ENCODE results near the gene PLCL1. TPM values are rescaled to one million over a fixed set of nuclear protein-coding genes. Genes with fewer than 3 reads are reported as not detected.

PLCL1 gene
- total and polyA plus RNA-seq, 7 donors: 4.3 to 25.4 (median 12.6) TPM

DNA sequence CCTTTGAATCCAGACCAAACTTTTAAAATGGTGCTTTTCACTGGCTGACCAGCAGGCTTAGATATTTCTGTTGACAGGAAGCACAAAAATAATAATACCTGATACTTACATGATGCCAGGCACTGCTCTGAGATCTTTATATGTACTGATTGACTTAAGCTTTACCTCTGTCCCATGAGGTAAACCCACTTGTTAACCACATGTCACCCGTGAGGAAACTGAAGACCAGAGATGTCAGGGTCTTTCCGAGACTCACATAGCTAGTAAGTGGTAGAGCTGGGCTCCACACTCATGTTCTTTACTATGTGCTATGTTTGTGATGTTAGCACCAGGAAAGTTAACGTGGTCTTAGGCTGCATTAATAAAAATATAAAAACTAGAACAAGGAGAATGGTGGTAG, 297.7 kb downstream of the PLCL1 start:
- H3K4me1 ChIP-seq: peaks cover 20% of the 10 kb centered on the region
- DNase-seq (no peak), ATAC-seq (no peak)
- 90 to 96% (median 93%) methylated on average over 3 of the region's 3 CpGs for WGBS, 3 donors
- no peak overlapping the region for H3K4me3 ChIP-seq
- intact Hi-C loops (cut with DNase I): no loop called here
- no peaks in the 10 kb centered on the region for H3K27me3 ChIP-seq (ENCODE audit: insufficient read depth in 3 of 3, low read length in 2 of 3)
- no peaks in the 10 kb centered on the region for H3K36me3 ChIP-seq (ENCODE audit: insufficient read depth in 1 of 2, low read depth in 1 of 2)
- no peak overlapping the region for H3K27ac ChIP-seq
- no peaks in the 10 kb centered on the region for H3K9me3 ChIP-seq
- no peak for TF ChIP-seq CTCF (IDR thresholded peaks at IDR 0.05)

DNA sequence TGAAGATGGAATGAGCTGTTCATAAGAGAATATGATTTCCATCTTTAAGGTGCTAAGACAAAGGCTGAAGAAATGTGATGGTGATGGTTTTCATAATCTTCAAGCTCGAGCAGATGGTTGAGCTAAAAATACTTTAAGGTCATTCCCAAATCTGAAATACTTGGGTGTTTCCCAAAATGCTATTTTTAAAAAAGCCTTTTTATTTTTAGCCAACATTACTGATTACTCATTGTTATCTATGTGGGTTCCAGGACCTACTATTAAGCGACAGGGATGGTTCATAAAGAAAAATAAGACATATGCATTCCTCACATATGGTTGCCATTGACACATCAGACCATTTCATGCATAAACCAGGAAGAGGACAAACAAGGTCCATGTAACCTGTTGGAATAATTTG, 298.5 kb downstream of the PLCL1 start:
- Histone ChIP-seq H3K27me3 (ENCODE audit: insufficient read depth in 3 of 3, low read length in 2 of 3) (no peaks in the 10 kb centered on the region), H3K4me1 (peaks cover 16% of the 10 kb centered on the region), H3K27ac (no peak overlapping the region), H3K9me3 (no peaks in the 10 kb centered on the region), H3K36me3 (ENCODE audit: insufficient read depth in 1 of 2, low read depth in 1 of 2) (no peaks in the 10 kb centered on the region), H3K4me3 (no peak overlapping the region)
- no peak for TF ChIP-seq CTCF (IDR thresholded peaks at IDR 0.05)
- 13 to 22% (median 16%) methylated on average over 2 of the region's 2 CpGs for WGBS, 3 donors
- DNase-seq (no peak), ATAC-seq (peak in 2 of 4 donors; percentile 61 to 70)
- intact Hi-C loops (cut with DNase I): no loop called here

DNA sequence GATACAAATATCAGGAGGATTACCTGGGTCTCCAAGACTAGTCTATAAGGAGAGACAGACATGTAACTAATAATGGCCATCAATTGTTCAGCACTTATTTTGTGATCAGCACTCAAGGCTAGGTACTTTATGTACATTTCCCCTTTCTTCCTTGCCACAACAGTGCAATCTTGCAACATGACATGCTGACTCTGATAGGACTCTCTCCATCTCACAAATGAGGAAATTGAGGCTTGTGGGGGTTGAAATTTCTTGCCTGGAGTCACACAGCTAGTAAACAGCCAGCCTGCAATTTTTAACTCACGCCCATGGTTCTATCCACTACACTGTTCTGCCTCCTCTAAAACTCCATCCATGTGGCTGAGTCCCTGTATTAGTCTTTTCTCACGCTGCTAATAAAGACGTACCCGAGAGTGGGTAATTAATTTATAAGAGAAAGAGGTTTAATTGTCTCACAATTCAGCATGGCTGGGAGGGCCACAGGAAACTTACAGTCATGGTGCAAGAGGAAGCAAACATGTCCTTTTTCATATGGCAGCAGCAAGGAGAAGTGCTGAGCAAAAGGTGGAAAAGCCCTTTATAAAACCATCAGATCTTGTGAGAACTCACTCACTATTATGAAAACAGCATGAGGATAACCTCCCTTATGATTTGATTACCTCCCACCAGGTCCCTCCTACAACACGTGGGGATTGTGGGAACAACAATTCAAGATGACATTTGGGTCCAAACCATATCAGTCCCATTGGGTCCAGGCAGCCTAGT, 302.4 kb downstream of the PLCL1 start:
- Histone ChIP-seq H3K27me3 (ENCODE audit: insufficient read depth in 3 of 3, low read length in 2 of 3) (no peaks in the 10 kb centered on the region), H3K9me3 (no peaks in the 10 kb centered on the region), H3K27ac (no peak overlapping the region), H3K36me3 (ENCODE audit: insufficient read depth in 1 of 2, low read depth in 1 of 2) (no peaks in the 10 kb centered on the region), H3K4me1 (peaks cover 13% of the 10 kb centered on the region), H3K4me3 (no peak overlapping the region)
- intact Hi-C loops (cut with DNase I): no loop called here
- WGBS, 3 donors: 85 to 94% (median 88%) methylated on average over 5 of the region's 5 CpGs
- DNase-seq: no peak
- ATAC-seq: no peak
- no peak for TF ChIP-seq CTCF (IDR thresholded peaks at IDR 0.05)

DNA sequence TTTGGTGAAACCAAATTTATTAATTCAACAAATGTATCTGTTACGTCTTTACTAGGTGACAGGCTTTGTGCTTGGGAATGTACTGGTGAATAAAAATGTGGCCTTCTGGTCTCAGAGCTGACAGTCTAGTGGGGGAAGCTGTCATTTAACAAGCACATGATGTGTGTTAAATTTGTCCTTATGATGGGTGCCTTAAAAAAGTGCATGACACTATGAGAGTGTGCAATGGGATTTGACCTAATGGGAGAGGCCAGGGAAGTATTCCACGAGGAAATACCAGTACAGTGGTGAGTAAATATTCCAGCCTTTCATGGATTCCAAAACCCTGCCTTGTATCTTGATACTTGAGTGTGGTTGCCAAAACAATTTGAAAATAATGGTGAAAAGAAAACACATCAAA, 308.9 kb downstream of the PLCL1 start:
- Histone ChIP-seq H3K9me3 (no peaks in the 10 kb centered on the region), H3K4me1 (peaks cover 23% of the 10 kb centered on the region), H3K27me3 (ENCODE audit: insufficient read depth in 3 of 3, low read length in 2 of 3) (no peaks in the 10 kb centered on the region), H3K4me3 (no peak overlapping the region), H3K27ac (peak overlapping the region; percentile 18), H3K36me3 (ENCODE audit: insufficient read depth in 1 of 2, low read depth in 1 of 2) (no peaks in the 10 kb centered on the region)
- no peak for TF ChIP-seq CTCF (IDR thresholded peaks at IDR 0.05)
- DNase-seq: no peak
- 48 to 64% (median 55%) methylated on average over 2 of the region's 2 CpGs for WGBS, 3 donors
- peak; percentile 69 to 87 (median 82) for ATAC-seq
- intact Hi-C loops (cut with DNase I): no loop called here

- no peak for DNase-seq
- WGBS, 3 donors: 44 to 91% (median 71%) methylated on average over 1 of the region's 1 CpG
- H3K4me1 ChIP-seq: peaks cover 23% of the 10 kb centered on the region
- TF ChIP-seq CTCF (IDR thresholded peaks at IDR 0.05): no peak
- H3K36me3 ChIP-seq (ENCODE audit: insufficient read depth in 1 of 2, low read depth in 1 of 2): no peaks in the 10 kb centered on the region
- intact Hi-C loops (cut with DNase I): no loop called here
- H3K27ac ChIP-seq: no peak overlapping the region
- no peaks in the 10 kb centered on the region for H3K27me3 ChIP-seq (ENCODE audit: insufficient read depth in 3 of 3, low read length in 2 of 3)
- ATAC-seq: no peak
- H3K9me3 ChIP-seq: no peaks in the 10 kb centered on the region
- no peak overlapping the region for H3K4me3 ChIP-seq
These were observed 309.7 kb downstream of the PLCL1 start for GRCh38 chr2:198114064-198114463.
